Measurements from ENCODE around the gene PIK3R5. TPM values are rescaled to one million over a fixed set of nuclear protein-coding genes. Genes with fewer than 3 reads are reported as not detected.

Gene PIK3R5
- total and polyA plus RNA-seq, 2 donors from 2014 or later, result 0.45 to 19.1 TPM

DNA sequence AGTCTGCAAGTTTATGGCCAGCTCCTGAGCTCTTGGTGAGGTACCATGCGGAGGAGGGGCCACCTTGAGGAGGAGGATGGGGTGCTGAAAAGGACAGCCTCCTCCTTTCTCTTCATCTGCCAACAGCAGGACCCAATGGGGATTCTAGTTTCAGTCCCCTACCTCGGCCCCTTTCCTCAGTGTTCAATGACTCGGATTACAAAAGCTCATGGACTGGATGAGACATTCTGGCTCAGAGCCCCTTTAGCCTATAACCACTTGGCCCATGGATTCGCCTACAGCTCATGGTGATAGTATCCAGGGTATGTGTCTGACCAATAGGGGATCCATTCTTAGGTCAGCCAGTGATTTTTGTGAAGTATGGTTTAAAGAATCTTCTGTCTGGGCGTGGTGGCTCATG is 89.5 kb downstream of the PIK3R5 start:
- Histone ChIP-seq H3K4me1 (ENCODE audit: control insufficient read depth in 2 of 3, insufficient read depth in 2 of 3, low read depth in 1 of 3, low read length in 3 of 3) (no peaks in the 10 kb centered on the region), H3K27ac (ENCODE audit: low read depth in 2 of 2, low read length in 2 of 2) (no peak overlapping the region), H3K27me3 (ENCODE audit: control insufficient read depth, insufficient read depth, low read length) (no peaks in the 10 kb centered on the region), H3K9ac (ENCODE audit: low read length in 3 of 3) (no peak overlapping the region), H3K9me3 (ENCODE audit: control insufficient read depth in 2 of 3, insufficient read depth in 1 of 3, low read length in 3 of 3) (no peaks in the 10 kb centered on the region), H3K4me3 (ENCODE audit: low read length in 3 of 3) (no peak overlapping the region), H3K36me3 (ENCODE audit: control insufficient read depth in 2 of 3, insufficient read depth in 3 of 3, low read length in 3 of 3) (no peaks in the 10 kb centered on the region)
- DNase-seq, result peak in 1 of 5 donors; percentile 17
- intact Hi-C loops (cut with DNase I), result no loop called here
- FAIRE-seq, result no peak
- TF ChIP-seq, protein P1, sequence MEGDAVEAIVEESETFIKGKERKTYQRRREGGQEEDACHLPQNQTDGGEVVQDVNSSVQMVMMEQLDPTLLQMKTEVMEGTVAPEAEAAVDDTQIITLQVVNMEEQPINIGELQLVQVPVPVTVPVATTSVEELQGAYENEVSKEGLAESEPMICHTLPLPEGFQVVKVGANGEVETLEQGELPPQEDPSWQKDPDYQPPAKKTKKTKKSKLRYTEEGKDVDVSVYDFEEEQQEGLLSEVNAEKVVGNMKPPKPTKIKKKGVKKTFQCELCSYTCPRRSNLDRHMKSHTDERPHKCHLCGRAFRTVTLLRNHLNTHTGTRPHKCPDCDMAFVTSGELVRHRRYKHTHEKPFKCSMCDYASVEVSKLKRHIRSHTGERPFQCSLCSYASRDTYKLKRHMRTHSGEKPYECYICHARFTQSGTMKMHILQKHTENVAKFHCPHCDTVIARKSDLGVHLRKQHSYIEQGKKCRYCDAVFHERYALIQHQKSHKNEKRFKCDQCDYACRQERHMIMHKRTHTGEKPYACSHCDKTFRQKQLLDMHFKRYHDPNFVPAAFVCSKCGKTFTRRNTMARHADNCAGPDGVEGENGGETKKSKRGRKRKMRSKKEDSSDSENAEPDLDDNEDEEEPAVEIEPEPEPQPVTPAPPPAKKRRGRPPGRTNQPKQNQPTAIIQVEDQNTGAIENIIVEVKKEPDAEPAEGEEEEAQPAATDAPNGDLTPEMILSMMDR (IDR thresholded peaks at IDR 0.05; ENCODE audit: borderline replicate concordance, extremely low read depth, insufficient read depth), result no peak

DNA sequence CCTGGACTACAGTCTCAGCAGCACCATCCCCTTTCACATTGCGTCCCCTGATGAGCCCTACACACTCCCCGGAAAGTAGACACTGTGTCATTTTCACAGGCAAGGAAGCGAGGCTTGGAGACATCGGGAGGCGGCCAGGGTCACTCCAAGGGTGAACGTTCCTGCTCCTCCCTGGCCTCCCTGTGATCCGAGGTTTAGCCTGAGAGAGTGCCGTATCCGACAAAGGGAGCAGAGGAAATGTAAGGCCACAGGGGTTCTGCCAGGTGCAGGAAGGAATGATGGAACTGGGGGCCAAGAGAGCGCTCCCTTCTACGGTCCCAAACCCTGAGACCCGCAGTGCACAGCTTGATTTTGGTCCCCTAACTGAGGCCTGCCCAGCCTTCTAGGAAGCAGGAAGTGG is 90.1 kb downstream of the PIK3R5 start:
- peak in 1 of 5 donors; percentile 43 for DNase-seq
- no peaks in the 10 kb centered on the region for H3K27me3 ChIP-seq (ENCODE audit: control insufficient read depth, insufficient read depth, low read length)

GRCh38 chr17:8873801-8874715 is 91.4 kb downstream of the PIK3R5 start:
- FAIRE-seq (no peak), DNase-seq (no peak)
- Histone ChIP-seq H3K27ac (ENCODE audit: low read depth in 2 of 2, low read length in 2 of 2) (no peak overlapping the region), H3K4me1 (ENCODE audit: control insufficient read depth in 2 of 3, insufficient read depth in 2 of 3, low read depth in 1 of 3, low read length in 3 of 3) (no peaks in the 10 kb centered on the region), H3K27me3 (ENCODE audit: control insufficient read depth, insufficient read depth, low read length) (no peaks in the 10 kb centered on the region), H3K4me3 (ENCODE audit: low read length in 3 of 3) (no peak overlapping the region), H3K9me3 (ENCODE audit: control insufficient read depth in 2 of 3, insufficient read depth in 1 of 3, low read length in 3 of 3) (no peaks in the 10 kb centered on the region), H3K36me3 (ENCODE audit: control insufficient read depth in 2 of 3, insufficient read depth in 3 of 3, low read length in 3 of 3) (no peaks in the 10 kb centered on the region), H3K9ac (ENCODE audit: low read length in 3 of 3) (no peak overlapping the region)
- intact Hi-C loops (cut with DNase I), result no loop called here
- TF ChIP-seq, protein P1 (IDR thresholded peaks at IDR 0.05; ENCODE audit: borderline replicate concordance, extremely low read depth, insufficient read depth), result no peak

More for the DNA sequence above, 90.1 kb downstream of the PIK3R5 start:
- no peaks in the 10 kb centered on the region for H3K36me3 ChIP-seq (ENCODE audit: control insufficient read depth in 2 of 3, insufficient read depth in 3 of 3, low read length in 3 of 3)
- H3K9ac ChIP-seq (ENCODE audit: low read length in 3 of 3), result no peak overlapping the region
- no peak for FAIRE-seq
- TF ChIP-seq, protein P1 (IDR thresholded peaks at IDR 0.05; ENCODE audit: borderline replicate concordance, extremely low read depth, insufficient read depth), result no peak
- intact Hi-C loops (cut with DNase I), result no loop called here
- H3K27ac ChIP-seq (ENCODE audit: low read depth in 2 of 2, low read length in 2 of 2), result no peak overlapping the region
- H3K4me1 ChIP-seq (ENCODE audit: control insufficient read depth in 2 of 3, insufficient read depth in 2 of 3, low read depth in 1 of 3, low read length in 3 of 3), result no peaks in the 10 kb centered on the region
- no peaks in the 10 kb centered on the region for H3K9me3 ChIP-seq (ENCODE audit: control insufficient read depth in 2 of 3, insufficient read depth in 1 of 3, low read length in 3 of 3)
- H3K4me3 ChIP-seq (ENCODE audit: low read length in 3 of 3), result no peak overlapping the region
